Uterus (tissue), 4 donors: ENCODE measurements around the gene IL10RA. TPM values are rescaled to one million over a fixed set of nuclear protein-coding genes. Genes with fewer than 3 reads are reported as not detected.

Experiments used
- DNase-seq, 2 donors: peaks; one replicate each; pipeline ENCODE4 v3.0.0-alpha.2; 2019 to 2020
- H3K27ac ChIP-seq, 2 donors: fragments of 200-600 bp; sonication (generic); 1 replicate in 1 of 2; 2 replicates in 1 of 2; pipeline ENCODE4 v1.5.1; 2016 to 2018
- H3K27me3 ChIP-seq, 2 donors: fragments of 200-600 bp; sonication (generic); one replicate each; pipeline ENCODE4 v1.5.1; 2018 to 2019; ENCODE audit warnings: control low read depth in 1 of 2
- H3K36me3 ChIP-seq, 2 donors: fragments of 200-600 bp; sonication (generic); one replicate each; pipeline ENCODE4 v1.5.1; 2019; ENCODE audit warnings: control low read depth in 1 of 2
- H3K4me1 ChIP-seq, 2 donors: fragments of 200-600 bp; sonication (generic); one replicate each; pipeline ENCODE4 v1.5.1; 2018 to 2019; ENCODE audit warnings: control low read depth in 1 of 2
- H3K4me3 ChIP-seq, 2 donors: fragments of 200-600 bp; sonication (generic); 1 replicate in 1 of 2; 2 replicates in 1 of 2; pipeline ENCODE4 v1.5.1; 2018 to 2019; ENCODE audit warnings: mild to moderate bottlenecking in 1 of 2
- H3K9me3 ChIP-seq, 2 donors: fragments of 200-600 bp; sonication (generic); one replicate each; pipeline ENCODE4 v1.5.1; 2019; ENCODE audit warnings: control low read depth in 1 of 2
- POLR2A ChIP-seq, 2 donors: fragments of 450-650 bp; IDR thresholded peaks; one replicate each; pipeline ENCODE4 v1.6.1; 2016; ENCODE audit warnings: antibody characterized with exemption in 2 of 2, mild to moderate bottlenecking in 1 of 2, moderate library complexity in 1 of 2
- intact Hi-C: fragments of 100-400 bp; cut with DNase I; formaldehyde crosslinking; loops from one replicate; pipeline ENCODE4 v1.15.1; 2023; ENCODE audit warnings: low total_unique reads
- total RNA-seq, 4 donors: library from RNA; depleted of rRNA in 3 of 4; stranded (reverse); fragments of >200 nt in 3 of 4; gene quantifications; one replicate each; pipeline versions ENCODE4 v1.1.0 to v1.2.4, GENCODE V29; 2014 to 2023
- TF ChIP-seq, protein P1 (sequence below), 4 experiments: fragments of 200-600 bp in 2 of 4; fragments of 450-650 bp in 2 of 4; sonication (generic) in 2 of 4; IDR thresholded peaks; one replicate each; pipeline ENCODE4 v1.5.1; 2016 to 2019; ENCODE audit warnings: antibody characterized with exemption in 4 of 4, mild to moderate bottlenecking in 2 of 4, moderate library complexity in 1 of 4
- donor health status: DM: yes; HTN: yes; CAD: no.

Gene IL10RA
- total RNA-seq, 4 donors from 2014 or later: 6.8 to 45.9 (median 11.1) TPM

DNA sequence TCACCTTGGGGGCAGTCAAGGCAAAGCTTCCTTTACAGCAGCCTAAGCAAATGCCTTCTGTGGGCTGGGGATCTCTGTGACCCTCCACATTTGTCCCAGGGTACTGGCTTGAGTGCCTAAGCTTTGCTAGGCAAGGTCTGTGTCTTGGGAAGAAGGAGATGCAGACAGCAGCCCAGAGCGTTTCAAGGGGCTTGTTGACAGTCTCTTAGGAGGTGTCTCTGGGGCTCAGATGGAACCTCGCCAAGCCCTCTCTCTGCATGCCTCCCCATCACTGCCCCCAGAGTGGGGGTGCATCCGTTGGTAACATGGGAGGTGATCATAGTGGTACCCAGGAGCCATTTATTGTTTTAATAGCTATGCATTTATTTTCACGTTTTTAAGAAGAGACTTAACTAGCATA lies 61.6 kb downstream of the IL10RA start:
- Histone ChIP-seq H3K27me3 (no peaks in the 10 kb centered on the region), H3K27ac (no peak overlapping the region), H3K36me3 (no peaks in the 10 kb centered on the region), H3K4me1 (no peaks in the 10 kb centered on the region), H3K9me3 (no peaks in the 10 kb centered on the region), H3K4me3 (no peak overlapping the region)
- intact Hi-C loops: no loop called here
- TF ChIP-seq POLR2A (IDR thresholded peaks at IDR 0.05): no peak
- TF ChIP-seq, protein P1, sequence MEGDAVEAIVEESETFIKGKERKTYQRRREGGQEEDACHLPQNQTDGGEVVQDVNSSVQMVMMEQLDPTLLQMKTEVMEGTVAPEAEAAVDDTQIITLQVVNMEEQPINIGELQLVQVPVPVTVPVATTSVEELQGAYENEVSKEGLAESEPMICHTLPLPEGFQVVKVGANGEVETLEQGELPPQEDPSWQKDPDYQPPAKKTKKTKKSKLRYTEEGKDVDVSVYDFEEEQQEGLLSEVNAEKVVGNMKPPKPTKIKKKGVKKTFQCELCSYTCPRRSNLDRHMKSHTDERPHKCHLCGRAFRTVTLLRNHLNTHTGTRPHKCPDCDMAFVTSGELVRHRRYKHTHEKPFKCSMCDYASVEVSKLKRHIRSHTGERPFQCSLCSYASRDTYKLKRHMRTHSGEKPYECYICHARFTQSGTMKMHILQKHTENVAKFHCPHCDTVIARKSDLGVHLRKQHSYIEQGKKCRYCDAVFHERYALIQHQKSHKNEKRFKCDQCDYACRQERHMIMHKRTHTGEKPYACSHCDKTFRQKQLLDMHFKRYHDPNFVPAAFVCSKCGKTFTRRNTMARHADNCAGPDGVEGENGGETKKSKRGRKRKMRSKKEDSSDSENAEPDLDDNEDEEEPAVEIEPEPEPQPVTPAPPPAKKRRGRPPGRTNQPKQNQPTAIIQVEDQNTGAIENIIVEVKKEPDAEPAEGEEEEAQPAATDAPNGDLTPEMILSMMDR (IDR thresholded peaks at IDR 0.05): no peak
- DNase-seq: no peak

DNA sequence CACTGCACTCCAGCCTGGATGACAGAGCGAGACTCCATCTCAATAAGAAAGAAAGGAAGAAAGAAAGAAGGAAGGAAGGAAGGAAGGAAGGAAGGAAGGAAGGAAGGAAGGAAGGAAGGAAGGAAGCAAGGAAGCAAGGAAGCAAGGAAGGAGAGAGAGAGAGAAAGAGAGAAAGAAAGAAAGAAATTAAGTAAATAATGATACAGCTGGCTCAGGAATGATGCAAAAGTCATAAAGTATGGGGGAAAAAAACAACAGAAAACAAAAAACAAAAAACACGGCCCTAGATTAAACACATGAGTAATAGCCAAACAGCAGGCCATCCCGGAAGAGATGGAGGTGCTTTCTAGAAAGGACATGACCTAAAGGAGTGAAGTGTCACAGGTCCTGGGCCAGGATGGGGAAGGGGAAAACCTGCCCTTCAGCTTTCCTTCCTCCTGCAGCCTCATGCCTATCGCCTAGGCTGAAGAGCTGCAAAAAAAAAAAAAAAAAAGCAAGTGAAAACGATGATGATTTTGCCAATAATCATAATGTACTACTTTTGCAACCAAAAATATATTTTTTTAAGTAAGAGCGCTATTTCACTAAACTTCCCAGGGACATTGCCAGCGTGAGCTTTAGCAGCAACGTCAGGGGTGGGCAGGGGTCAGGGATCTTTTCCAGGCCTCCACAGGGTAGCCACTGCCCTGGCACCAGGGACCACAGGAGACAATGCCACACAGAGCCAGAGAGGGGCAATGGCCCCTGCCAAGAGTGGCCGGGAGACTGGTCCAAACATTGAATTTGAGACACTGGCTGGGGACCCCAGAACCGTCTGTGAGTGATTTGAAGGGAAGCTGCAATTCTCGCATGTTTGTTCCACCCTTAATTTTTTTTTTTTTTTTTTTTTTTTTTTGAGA lies 62.5 kb downstream of the IL10RA start:
- H3K36me3 ChIP-seq: no peaks in the 10 kb centered on the region
- no peak for DNase-seq
- no peaks in the 10 kb centered on the region for H3K27me3 ChIP-seq
- intact Hi-C loops: no loop called here
- no peaks in the 10 kb centered on the region for H3K9me3 ChIP-seq
- no peaks in the 10 kb centered on the region for H3K4me1 ChIP-seq
- H3K27ac ChIP-seq: no peak overlapping the region
- no peak overlapping the region for H3K4me3 ChIP-seq
- TF ChIP-seq POLR2A (IDR thresholded peaks at IDR 0.05): no peak
- TF ChIP-seq, protein P1 (IDR thresholded peaks at IDR 0.05): no peak

DNA sequence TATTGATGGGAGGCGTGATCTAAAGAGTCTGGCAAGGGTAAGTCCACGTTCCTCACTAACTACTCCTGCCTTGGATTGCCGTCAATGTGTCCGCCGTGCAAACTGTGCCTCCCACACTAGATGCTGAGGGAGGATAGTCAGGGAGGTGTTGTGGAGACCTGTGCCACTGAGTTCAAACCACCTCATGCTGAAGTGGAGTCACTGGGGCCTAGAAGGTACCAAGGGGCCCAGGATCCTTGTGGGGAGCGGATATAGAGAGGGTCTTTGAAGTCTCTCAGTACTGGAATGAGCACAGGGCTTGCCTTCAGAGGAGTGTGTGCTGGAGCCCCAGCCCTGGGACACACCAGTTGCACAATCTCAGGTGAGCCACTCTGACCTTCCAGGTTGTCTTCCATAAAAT lies 63.6 kb downstream of the IL10RA start:
- H3K9me3 ChIP-seq: no peaks in the 10 kb centered on the region
- DNase-seq: no peak
- intact Hi-C loops: loop anchor here (10.0 kb wide), 2 partner anchors 245 to 635 kb away; no protein-coding TSS in a partner anchor

DNA sequence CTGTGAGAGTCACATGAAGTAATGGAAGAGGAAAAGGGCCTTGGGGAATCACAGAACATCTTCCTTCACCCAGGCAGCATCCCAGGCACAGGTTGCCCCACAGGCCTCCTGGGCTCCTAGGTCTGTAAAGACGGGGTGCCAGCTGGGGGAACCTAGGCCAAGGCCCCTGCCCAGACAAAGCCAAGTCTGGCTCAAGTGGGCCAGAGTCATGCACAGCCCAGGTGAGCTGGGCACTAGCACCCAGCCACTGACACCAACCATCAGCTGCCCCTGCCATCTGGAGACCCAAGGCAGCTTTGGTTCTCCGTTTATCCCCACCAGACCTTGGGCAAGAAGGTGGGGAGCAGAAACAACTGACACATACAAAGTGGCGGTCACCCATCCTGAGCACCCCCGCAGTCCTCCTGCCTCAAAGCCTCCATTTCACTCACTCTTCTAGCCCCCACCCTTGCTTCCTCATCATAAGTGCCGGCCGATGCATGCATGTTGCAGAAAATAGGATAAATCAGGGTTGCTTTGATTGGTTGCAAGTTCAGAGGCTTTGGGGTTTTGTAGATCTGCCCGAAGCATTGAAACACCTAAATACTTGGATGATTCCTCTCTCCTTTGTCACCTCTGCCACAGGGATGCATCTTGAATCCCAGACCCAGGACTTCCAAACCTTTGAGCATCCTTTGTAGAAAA lies 64.2 kb downstream of the IL10RA start:
- intact Hi-C loops: loop anchor here (10.0 kb wide), 2 partner anchors 246 to 636 kb away; no protein-coding TSS in a partner anchor

More for the DNA sequence above, 63.6 kb downstream of the IL10RA start:
- Histone ChIP-seq H3K4me1 (no peaks in the 10 kb centered on the region), H3K36me3 (no peaks in the 10 kb centered on the region), H3K27me3 (no peaks in the 10 kb centered on the region), H3K27ac (no peak overlapping the region), H3K4me3 (no peak overlapping the region)
- TF ChIP-seq POLR2A (IDR thresholded peaks at IDR 0.05): no peak
- TF ChIP-seq, protein P1 (IDR thresholded peaks at IDR 0.05): no peak

More for the DNA sequence above, 64.2 kb downstream of the IL10RA start:
- DNase-seq: no peak
- Histone ChIP-seq H3K4me1 (no peaks in the 10 kb centered on the region), H3K27me3 (no peaks in the 10 kb centered on the region), H3K9me3 (no peaks in the 10 kb centered on the region), H3K36me3 (no peaks in the 10 kb centered on the region), H3K4me3 (no peak overlapping the region), H3K27ac (no peak overlapping the region)
- no peak for TF ChIP-seq POLR2A (IDR thresholded peaks at IDR 0.05)
- TF ChIP-seq, protein P1 (IDR thresholded peaks at IDR 0.05): no peak

Other genes starting within 250 kb of the IL10RA start
- 10 to 100 TPM in 1 of 4 donors, 1 to 10 TPM in 2, under 1 TPM in 1; 0.29 to 29.1 (median 3.4) TPM for gene DSCAML1, start 189.2 kb upstream of the IL10RA start, total RNA-seq
- 10 to 100 TPM in 1 of 4 donors, 1 to 10 TPM in 3; 2.1 to 36.4 (median 6.2) TPM for gene FXYD2, start 161.7 kb upstream of the IL10RA start, total RNA-seq
- 100 to 1,000 TPM in 3 of 4 donors, 10 to 100 TPM in 1; 85.3 to 307 (median 192) TPM for gene FXYD6, start 109.7 kb upstream of the IL10RA start, total RNA-seq
- gene TMPRSS13, start 57.0 kb upstream of the IL10RA start, total RNA-seq: under 1 TPM in 3 of 4 donors, not detected in 1; 0.15 to 0.90 (median 0.51) TPM
- 1 to 10 TPM in 1 of 4 donors, under 1 TPM in 1, not detected in 2; 0.88 to 5.5 TPM for gene TMPRSS4, start 90.7 kb downstream of the IL10RA start, total RNA-seq
- not detected for gene SMIM35, start 100.6 kb downstream of the IL10RA start, total RNA-seq
- gene SCN4B, start 166.4 kb downstream of the IL10RA start, total RNA-seq: 1 to 10 TPM; 1.8 to 7.3 (median 2.5) TPM
- 1 to 10 TPM in 1 of 4 donors, under 1 TPM in 1, not detected in 2; 0.37 to 9.3 TPM for gene SCN2B, start 190.2 kb downstream of the IL10RA start, total RNA-seq
- gene JAML, start 238.6 kb downstream of the IL10RA start, total RNA-seq: 1 to 10 TPM; 1.2 to 9.1 (median 5.6) TPM